Kidney tubule cell (primary cell): ENCODE measurements around the gene CA12.

ENCODE experiments used
- DNase-seq: peaks from one replicate; pipeline ENCODE4 v3.0.0-alpha.2; 2018; ENCODE audit warnings: low spot score

Gene CA12

GRCh38 chr15:63306492-63307073 is 75.1 kb downstream of the CA12 start:
- DNase-seq: peak; percentile 74

GRCh38 chr15:63305260-63305659 is 76.4 kb downstream of the CA12 start:
- no peak for DNase-seq

GRCh38 chr15:63301088-63301487 is 80.6 kb downstream of the CA12 start:
- DNase-seq: peak; percentile 56

GRCh38 chr15:63299943-63300575 is 81.6 kb downstream of the CA12 start:
- DNase-seq: no peak

GRCh38 chr15:63296195-63296594 is 85.5 kb downstream of the CA12 start:
- DNase-seq: no peak

GRCh38 chr15:63295341-63295740 is 86.3 kb downstream of the CA12 start:
- no peak for DNase-seq

GRCh38 chr15:63294359-63294758 is 87.3 kb downstream of the CA12 start:
- no peak for DNase-seq

- peak; percentile 84 for DNase-seq
Observed at GRCh38 chr15:63292771-63293170, 88.9 kb downstream of the CA12 start.

GRCh38 chr15:63292241-63292640 is 89.4 kb downstream of the CA12 start:
- DNase-seq: no peak

- peak; percentile 79 for DNase-seq
Observed at GRCh38 chr15:63291507-63291906, 90.1 kb downstream of the CA12 start.

GRCh38 chr15:63288778-63289378 is 92.8 kb downstream of the CA12 start:
- DNase-seq: peak; percentile 61

GRCh38 chr15:63288342-63288741 is 93.3 kb downstream of the CA12 start:
- DNase-seq: no peak

GRCh38 chr15:63287109-63287508 is 94.5 kb downstream of the CA12 start:
- peak; percentile 33 for DNase-seq

- no peak for DNase-seq
Observed at GRCh38 chr15:63284335-63284734, 97.3 kb downstream of the CA12 start.

GRCh38 chr15:63283126-63283525 is 98.5 kb downstream of the CA12 start:
- no peak for DNase-seq

- peak; percentile 25 for DNase-seq
Observed at GRCh38 chr15:63277893-63278456, 103.7 kb downstream of the CA12 start.

- peak; percentile 74 for DNase-seq
Observed at GRCh38 chr15:63277038-63277892, 104.4 kb downstream of the CA12 start, which contains the start of gene APH1B. TSS of gene APH1B (plus strand) at chr15:63277605. CDS start at chr15:63277624, 19 bp downstream.

- no peak for DNase-seq
Observed at GRCh38 chr15:63276342-63277037, 105.2 kb downstream of the CA12 start.

GRCh38 chr15:63274427-63274826 is 107.2 kb downstream of the CA12 start:
- DNase-seq: no peak
